GM12873 (cell line): ENCODE measurements around the gene MLYCD.

ENCODE experiments used
- CTCF ChIP-seq: IDR thresholded peaks from 2 replicates; pipeline ENCODE4 v1.5.1; 2012; ENCODE audit warnings: low read depth, mild to moderate bottlenecking, moderate library complexity, low read length, control low read depth; ENCODE audit not compliant: insufficient read depth; ENCODE audit errors: missing control alignments

The MLYCD gene

DNA sequence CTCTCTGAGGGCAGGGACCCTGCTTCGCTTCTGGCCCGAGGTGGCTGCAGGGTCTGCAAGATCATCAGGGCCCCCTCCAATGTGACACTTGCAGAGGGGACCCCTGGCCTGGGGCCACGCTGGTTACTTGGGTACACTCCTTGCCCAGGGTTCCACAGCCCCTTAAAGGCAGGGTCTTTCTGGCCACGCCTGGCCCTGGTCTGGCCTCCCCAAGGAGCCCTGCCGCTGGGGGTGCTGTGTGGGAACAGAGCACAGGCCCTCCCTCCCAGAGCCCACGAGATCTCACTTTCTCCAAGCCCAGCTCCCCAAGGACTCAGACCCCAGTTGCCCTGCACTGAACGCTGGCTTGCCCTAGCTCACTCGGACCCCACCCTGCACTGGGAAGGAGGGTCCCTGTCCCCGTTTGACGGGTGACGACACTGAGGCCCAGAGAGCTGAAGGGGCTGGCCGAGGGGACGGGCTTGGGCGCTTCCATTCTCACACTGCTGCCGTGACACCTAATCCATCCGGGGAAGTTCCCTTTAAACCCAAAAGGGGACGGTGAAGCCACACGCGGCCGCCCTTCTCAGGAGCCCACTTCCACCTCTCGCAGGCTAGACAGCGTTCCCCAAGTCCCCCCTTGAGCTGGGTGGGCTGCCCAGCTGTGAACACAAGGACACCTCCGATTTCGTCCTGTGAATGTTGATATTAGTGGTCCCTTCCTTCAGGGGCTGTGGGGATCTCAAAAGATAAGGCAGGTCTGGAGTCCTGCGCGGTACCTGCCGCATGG lies 27.2 kb downstream of the MLYCD start:
- TF ChIP-seq CTCF = no peak

DNA sequence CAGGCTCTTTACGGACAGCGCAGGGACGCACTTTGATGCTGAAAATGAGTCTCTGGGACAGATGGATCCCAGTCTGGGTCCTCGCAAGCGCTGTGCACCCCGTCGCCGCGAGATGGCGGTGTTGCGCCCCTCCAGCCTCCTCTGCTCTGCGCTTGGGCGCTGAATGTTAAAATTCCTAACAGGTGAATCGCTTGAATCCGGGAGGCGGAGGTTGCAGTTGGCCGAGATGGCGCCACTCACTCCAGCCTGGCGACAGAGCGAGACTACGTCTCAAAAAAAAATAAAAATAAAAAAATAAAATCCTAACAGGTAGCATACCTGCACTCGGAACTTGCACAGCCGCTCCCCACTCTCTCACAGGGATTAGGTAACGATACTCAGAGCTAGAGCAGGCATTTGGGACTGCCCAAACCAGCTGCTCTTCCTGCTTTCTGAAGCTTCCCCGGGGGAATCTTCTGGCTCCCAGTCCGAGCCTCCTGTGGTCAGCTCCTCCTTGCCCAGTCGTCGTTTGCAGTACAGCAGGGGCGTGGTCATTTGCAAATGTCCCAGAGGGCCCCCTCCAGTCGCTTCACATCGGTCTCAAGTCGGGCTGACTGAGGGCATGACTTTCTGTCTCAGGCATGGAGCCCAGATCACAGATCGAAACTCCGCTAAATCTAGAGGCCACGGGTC lies 27.9 kb downstream of the MLYCD start:
- peak; percentile 98 for TF ChIP-seq CTCF

- TF ChIP-seq CTCF = no peak
These were observed 29.6 kb downstream of the MLYCD start for GRCh38 chr16:83928341-83929055.

DNA sequence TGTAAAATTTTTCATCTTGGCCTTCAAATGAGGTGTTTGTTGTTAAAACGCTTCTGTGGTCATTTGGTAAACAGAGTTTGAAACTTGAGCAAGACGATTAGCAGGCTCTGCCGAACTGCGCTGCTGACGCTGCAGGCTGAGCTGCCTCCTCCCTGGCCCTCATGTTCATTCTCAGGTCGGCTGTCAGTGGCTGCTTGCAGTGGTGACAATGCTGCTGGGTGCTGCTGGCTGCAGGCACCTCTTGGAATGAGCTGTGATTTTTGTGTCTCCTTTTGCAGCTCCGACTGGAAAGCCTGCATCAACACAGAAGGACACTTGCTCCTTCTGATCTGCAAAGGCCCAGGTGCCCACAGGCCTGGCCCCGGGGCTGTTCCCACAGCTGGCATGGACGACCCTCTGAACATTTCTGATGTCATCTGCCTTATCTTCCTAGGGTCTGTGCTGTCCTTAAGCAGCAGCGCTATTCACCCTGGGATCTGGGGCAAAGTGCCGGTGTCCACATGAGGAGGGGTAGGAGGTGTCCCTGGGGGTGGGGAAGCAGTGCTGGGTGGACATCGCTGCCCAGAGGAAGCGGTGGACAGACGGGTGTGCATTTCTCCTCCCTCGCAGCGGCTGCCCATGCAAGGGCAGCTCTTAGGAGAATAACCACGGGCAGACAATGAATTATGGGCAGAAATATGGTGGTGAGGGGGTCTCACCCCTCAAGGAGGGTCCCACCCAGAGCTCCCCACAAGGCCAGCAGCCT lies 31.1 kb downstream of the MLYCD start:
- TF ChIP-seq CTCF = no peak

- no peak for TF ChIP-seq CTCF
These were observed 32.0 kb downstream of the MLYCD start for GRCh38 chr16:83930730-83931500.

DNA sequence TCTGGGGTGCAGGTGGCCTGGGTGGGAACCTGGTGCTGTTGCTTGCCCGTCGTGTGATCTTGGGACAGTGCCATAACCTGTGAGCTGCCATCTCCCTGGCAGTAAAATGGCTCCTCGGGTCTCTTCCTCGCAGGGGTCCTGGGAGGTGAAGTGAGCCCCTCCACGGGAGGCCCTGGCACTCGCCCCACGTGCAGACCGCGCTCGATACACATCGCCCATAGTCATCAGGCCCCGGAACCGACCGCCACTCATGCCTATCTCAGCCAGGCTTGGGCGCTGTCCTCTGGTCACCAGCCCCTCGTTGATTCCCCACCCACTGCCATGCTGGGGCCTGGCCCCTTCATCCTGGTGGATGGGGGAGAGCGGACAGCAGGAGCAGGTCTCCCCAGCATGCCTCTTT lies 32.6 kb downstream of the MLYCD start:
- no peak for TF ChIP-seq CTCF

DNA sequence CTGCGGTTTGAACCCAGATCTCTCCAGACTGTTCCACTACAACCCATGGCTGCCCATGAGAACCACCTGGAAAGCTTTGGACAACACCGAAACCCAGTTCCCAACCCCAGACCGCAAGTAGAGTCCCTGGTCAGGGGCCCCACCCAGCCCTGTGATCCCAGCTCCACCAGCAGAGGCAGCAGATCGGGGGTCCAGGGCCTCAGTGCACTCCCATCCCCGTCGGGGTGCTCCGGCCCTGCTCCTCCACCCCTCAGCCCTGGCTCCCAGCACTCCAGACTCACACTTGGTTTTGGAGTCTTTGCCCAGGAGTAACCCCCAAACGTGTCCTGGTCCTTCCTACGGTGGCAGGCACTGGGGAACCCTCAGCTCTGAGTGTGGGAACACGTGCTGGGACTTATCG lies 33.4 kb downstream of the MLYCD start:
- no peak for TF ChIP-seq CTCF
